AG04449 (cell line): ENCODE data around the gene ATF7IP.

Experiments used
- CTCF ChIA-PET: fragments of 350-600 bp; formaldehyde crosslinking; extraction: SDS; loops from one replicate; lab custom pipeline; 2021; ENCODE audit warnings: antibody characterized with exemption; lab: Yijun Ruan, JAX
- POLR2A ChIA-PET: fragments of 400-600, 350-600 bp; formaldehyde crosslinking; extraction: SDS; loops from one replicate; lab custom pipeline; 2020; ENCODE audit warnings: antibody characterized with exemption, inconsistent platforms; lab: Yijun Ruan, JAX
- DNase-seq: peaks from one replicate; pipeline ENCODE4 v3.0.0-alpha.2; 2010; ENCODE audit warnings: low read depth, low spot score
- H3K4me3 ChIP-seq: 2 replicates; pipeline ENCODE4 v1.5.1; 2011; ENCODE audit warnings: low read depth, mild to moderate bottlenecking, control low read depth, low read length
- CTCF ChIP-seq: IDR thresholded peaks from one replicate; pipeline ENCODE4 v1.5.1; 2011; ENCODE audit warnings: mild to moderate bottlenecking, moderate library complexity, low read length, control low read depth, inconsistent platforms; ENCODE audit not compliant: insufficient read depth; ENCODE audit errors: missing control alignments

ATF7IP gene

GRCh38 chr12:14373217-14373616 lies 7.7 kb downstream of the ATF7IP start:
- DNase-seq, result no peak
- no peak for TF ChIP-seq CTCF
- no peak overlapping the region for H3K4me3 ChIP-seq
- CTCF ChIA-PET, result interaction anchor here (0.7 to 2.3 kb wide), 6 partner anchors 8 to 135 kb away, joined by 3 to 8 read pairs (median 4); partner anchors contain the start of gene ATF7IP
- POLR2A ChIA-PET, result no interaction called here

GRCh38 chr12:14379508-14379907 lies 14.0 kb downstream of the ATF7IP start:
- POLR2A ChIA-PET, result no interaction called here
- TF ChIP-seq CTCF, result no peak
- no peak for DNase-seq
- CTCF ChIA-PET, result no interaction called here
- H3K4me3 ChIP-seq, result no peak overlapping the region

- peak overlapping the region; percentile 36 for H3K4me3 ChIP-seq
- ChIA-PET CTCF (interaction anchor here (0.6 to 3.3 kb wide), 8 partner anchors 9 to 146 kb away, joined by 3 to 22 read pairs (median 6); partner anchors contain the start of gene ATF7IP), POLR2A (interaction anchor here (1.3 to 1.8 kb wide), 3 partner anchors 10 to 127 kb away, joined by 5 to 9 read pairs (median 8); partner anchors contain the start of gene ATF7IP)
- peak; percentile 75 for DNase-seq
- no peak for TF ChIP-seq CTCF
These were observed 19.5 kb downstream of the ATF7IP start for GRCh38 chr12:14384783-14385638.

GRCh38 chr12:14387219-14387871 lies 21.9 kb downstream of the ATF7IP start:
- no peak for TF ChIP-seq CTCF
- POLR2A ChIA-PET, result interaction anchor here (0.6 kb wide), 1 partner anchor 121 kb away, joined by 3 read pairs; no protein-coding TSS in a partner anchor
- H3K4me3 ChIP-seq, result no peak overlapping the region
- CTCF ChIA-PET, result interaction anchor here (1.0 to 1.3 kb wide), 4 partner anchors 11 to 150 kb away, joined by 3 to 5 read pairs (median 4); partner anchors contain the start of gene ATF7IP
- no peak for DNase-seq

- ChIA-PET CTCF (interaction anchor here (1.0 kb wide), 1 partner anchor 153 kb away, joined by 3 read pairs; no protein-coding TSS in a partner anchor), POLR2A (no interaction called here)
- H3K4me3 ChIP-seq, result no peak overlapping the region
- no peak for TF ChIP-seq CTCF
- no peak for DNase-seq
These were observed 25.0 kb downstream of the ATF7IP start for GRCh38 chr12:14390449-14390848.
